Activated T-cell treated with anti-CD3 and anti-CD28 coated beads, Interleukin-2, amount 50 U/mL, for 1 hour (primary cell): ENCODE data around the gene PTGES3L.
A peak's percentile ranks its signal among the peaks of the same experiment; 100 is the strongest.
"Not testable (repeated sequence)": the region's sequence is repeated elsewhere in the genome, so short reads cannot be mapped to it uniquely, and the experiment has no call there.

Experiments used
- DNase-seq: peaks from one replicate; pipeline ENCODE4 v3.0.0-alpha.2; 2020

Gene PTGES3L

DNA sequence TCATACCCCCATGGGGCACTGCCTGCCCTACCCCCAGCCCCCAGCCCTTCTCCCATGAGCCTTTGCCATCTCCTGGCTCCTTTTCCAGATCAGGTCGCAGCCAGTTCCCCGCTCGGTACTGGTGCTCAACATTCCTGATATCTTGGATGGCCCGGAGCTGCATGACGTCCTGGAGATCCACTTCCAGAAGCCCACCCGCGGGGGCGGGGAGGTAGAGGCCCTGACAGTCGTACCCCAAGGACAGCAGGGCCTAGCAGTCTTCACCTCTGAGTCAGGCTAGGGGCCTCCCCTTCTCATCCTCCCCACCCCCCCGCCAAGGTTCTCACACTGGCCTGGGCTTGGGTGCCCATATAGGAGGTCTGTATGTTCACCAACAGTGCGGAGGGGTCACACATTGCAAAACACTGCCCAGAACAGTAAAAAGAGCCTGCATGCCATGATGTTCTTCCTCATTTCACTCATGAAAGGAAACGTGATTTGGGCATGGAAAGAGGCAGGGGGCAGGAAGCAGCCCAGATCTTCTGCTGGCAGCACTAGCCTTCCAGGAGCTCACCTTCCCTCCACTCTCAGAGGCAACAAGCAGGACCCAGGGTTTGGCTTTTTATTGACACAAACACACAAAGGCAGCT, 34.3 kb upstream of the PTGES3L start:
- DNase-seq = no peak

GRCh38 chr17:43013296-43013695, 33.4 kb upstream of the PTGES3L start:
- no peak for DNase-seq

DNA sequence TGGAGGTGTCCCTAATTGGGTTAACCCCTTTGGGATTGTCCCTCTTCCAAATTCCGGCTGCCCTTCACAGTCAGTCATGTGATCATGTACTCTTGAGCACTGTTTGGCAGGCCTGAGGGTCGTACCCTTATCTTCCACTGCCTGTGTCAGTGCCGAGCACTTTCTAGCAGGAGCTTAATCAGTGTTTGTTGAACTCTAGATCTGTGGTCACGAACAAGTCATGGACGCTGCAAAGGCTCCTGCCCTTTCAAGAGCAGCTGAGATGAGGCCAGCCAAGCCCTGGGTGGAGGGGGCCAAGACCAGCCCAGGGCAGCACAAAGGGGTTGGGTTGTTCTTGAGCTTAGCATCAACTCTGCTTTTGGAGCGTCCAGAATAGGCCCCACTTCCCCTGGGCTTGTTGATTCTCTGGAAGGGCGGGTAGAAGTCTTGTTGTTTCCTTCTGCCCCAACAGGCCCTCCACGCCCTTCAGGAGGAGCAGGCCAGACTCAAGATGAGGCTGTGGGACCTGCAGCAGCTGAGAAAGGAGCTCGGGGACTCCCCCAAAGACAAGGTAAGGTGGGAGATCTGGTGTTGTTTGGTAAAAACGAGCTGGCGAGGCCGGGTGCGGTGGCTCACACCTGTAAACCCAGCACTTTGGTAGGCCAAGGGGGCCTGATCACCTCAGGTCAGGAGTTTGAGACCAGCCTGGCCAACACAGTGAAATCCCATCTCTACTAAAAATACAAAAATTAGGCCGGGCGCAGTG, 32.0 kb upstream of the PTGES3L start:
- DNase-seq = no peak

DNA sequence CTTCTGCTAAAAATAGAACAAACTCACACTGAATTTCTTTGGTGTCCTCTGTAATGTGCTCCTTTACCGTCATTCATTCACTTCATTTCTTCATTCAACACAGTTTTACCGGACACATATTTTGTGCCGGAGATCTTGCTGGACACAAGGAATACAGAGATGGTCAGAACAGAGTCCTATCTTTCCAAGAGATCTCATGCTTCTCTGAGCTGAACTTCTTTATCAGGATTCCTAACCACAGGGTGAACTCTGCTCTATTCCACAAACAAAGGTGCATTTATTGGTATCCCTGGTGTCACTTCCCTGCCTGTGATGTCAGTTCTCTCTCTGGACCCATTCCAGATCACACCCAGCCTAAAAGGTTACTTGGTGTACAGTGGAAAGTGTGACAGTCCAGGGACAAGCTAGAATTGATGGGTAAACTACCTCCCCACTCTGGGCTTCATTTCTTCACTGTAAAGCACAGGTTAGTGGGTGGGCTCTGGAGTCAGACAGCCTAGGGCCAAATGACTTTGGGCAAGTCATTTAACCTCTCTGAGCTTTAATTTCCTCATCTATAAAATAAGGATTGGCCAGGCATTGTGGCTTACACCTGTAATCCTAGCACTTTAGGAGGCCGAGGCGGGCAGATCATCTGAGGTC, 30.9 kb upstream of the PTGES3L start:
- DNase-seq = no peak

- DNase-seq = peak; percentile 83
Observed at GRCh38 chr17:43006639-43007551, 27.0 kb upstream of the PTGES3L start, which contains the start of gene IFI35. IFI35 (plus strand) TSS chr17:43006784; CDS start chr17:43006948, 164 bp downstream.

DNA sequence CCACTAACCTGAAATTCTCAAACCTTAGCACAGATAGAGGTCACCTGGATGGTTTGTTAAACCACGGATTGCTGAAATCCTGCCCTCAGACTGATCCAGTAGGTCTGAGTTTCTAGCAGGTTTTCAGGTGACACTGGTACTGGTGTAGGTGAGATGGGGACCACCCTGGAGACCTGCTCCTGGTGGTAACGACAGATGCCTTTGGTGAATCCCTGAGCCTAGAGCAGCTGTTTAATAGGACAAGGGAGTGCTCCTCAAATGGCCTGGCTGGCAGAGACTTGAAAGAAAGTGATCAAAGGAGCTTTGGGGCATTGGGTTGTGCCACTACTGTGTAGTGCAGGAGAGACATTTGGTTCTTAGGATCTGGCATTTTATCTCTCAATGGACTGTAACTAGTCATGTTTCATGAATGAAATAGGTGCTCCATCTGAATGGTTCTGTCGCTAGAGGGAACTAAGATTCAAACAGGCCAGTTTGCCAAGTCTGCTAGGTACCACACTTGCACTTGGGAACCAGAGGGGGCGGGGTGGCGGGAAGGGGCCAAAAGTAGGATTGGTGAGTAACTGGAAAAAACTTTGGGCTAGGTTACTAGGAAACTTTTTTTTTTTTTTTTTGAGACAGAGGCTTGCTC, 23.8 kb upstream of the PTGES3L start:
- no peak for DNase-seq

GRCh38 chr17:43000894-43001293, 21.0 kb upstream of the PTGES3L start:
- DNase-seq = not testable (repeated sequence)

GRCh38 chr17:42999003-42999525, 19.2 kb upstream of the PTGES3L start:
- no peak for DNase-seq

DNA sequence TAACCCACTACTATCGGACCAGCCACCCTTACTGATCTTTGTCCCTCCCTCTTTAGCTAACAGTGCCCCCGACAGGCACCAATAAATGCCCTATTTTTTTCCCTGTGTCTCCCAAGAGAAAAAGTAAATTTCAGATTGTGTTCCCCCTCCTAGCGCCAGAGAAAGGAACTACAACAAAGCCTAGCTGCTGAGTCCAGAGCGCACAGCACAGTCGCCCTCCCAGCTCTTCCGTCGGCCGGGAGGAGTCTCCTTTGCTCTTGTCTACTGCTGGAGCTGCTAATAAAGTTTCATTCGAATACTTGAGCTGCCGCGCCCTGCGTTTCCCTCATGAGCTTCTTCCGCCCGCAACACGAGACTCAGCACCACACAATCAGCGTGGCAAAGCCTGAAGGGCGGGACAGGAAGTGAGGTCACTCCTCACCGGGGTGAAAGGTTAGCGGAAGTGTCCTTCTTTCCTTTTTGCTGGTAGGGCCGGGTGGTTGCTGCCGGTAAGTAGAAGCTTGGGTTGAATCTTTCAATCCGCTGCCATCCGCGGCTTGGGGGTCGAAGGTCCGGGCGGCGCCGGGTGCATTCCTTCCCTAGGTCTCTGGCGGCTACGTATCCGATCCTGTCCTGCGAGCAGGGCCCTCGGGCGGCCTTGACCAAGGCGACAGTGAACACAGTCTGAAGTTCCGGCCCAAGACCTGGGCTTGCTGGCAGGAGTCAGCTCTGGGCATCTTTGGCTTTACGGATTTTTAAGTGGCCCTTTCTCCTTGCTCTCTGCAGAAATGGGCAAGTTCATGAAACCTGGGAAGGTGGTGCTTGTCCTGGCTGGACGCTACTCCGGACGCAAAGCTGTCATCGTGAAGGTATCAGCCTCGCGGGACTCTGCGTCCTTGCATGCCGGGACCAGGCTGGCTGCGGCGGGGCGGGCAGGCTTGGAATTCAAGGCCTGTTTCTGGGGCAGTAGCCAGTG, 18.4 kb upstream of the PTGES3L start, which contains the start of gene RPL27:
RPL27 (plus strand) TSS at position 436 of the 955 bp plus-strand sequence; CDS start at position 768, 332 bp downstream.
- DNase-seq = peak; percentile 98

GRCh38 chr17:42997390-42997983, 17.6 kb upstream of the PTGES3L start:
- no peak for DNase-seq

DNA sequence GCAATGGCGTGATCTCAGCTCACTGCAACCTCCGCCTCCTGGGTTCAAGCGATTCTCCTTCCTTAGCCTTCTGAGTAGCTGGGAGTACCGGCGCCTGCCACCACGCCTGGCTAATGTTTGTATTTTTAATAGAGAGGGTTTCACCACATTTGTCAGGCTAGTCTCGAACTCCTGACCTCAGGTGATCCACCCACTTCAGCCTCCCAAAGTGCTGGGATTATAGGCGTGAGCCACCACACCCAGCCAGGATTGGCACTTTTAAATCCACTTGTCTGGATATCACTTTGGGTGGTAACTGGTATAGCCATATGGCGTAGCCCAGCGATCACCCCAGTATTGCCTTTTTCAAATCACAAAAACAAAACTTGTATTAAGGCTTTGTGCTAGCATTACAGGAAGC, 14.0 kb upstream of the PTGES3L start:
- DNase-seq = not testable (repeated sequence)

DNA sequence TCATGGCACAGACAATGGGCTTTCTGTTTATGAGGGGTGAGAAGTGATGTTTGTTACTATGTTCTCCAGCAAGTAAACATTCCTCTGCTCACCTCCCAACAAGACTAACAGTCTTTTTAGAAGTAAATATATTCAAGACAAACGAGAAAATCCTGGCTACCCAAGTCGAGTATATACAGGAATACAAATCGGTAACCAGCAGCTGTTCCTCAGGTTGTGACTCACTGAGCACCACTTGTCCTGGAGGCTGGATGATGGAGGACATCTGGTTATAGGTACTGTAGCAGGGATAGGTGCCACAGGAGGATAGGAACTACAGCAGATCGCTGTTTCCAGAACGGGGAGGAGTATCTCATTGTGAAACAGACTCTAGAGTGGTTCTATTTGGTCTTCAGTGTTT, 13.0 kb upstream of the PTGES3L start:
- no peak for DNase-seq

DNA sequence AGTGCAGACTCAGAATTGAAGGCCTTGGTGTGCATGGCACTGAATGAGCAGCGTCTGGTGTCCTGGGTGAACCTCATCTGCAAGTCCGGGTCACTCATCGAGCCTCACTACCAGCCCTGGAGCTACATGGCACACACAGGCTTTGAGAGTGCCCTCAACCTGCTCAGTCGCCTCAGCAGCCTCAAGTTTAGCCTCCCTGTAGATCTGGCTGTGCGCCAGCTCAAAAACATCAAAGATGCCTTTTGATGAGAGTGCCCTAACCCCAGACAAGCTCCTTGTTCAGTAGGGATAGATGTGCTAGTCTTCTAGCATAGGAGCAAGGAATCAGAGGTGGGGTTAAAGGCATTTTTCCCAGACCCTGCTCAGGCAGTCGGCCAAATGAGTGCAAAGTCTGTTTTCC, 11.6 kb upstream of the PTGES3L start:
- no peak for DNase-seq

GRCh38 chr17:42989726-42990652, 10.1 kb upstream of the PTGES3L start:
- DNase-seq = no peak

GRCh38 chr17:42989141-42989540, 9.3 kb upstream of the PTGES3L start:
- DNase-seq = no peak

DNA sequence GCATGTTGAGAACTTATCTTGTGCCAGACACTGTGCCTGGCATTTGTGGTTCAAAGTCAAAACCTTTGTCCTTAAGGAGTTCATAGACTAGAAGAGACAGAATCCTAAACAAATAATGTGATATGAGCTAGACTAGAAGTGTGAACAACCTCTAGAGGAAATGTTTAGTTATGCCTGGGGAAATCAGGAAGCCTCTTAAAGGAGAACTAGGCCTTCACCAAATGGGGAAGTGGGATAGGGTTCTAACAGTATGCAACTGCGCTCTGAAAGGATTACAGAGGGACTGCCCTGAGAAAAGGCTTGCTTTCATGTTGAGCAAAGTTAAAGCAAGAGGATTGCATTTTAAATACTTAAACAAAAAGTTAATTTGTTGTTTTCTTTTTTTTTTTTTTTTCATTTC, 5.3 kb upstream of the PTGES3L start:
- DNase-seq = no peak

- no peak for DNase-seq
Observed at GRCh38 chr17:42982266-42982665, 2.4 kb upstream of the PTGES3L start.

- DNase-seq = peak; percentile 62
Observed at GRCh38 chr17:42980766-42981397, 1.0 kb upstream of the PTGES3L start.

- peak; percentile 91 for DNase-seq
Observed at GRCh38 chr17:42980274-42980765, 440 bp upstream of the PTGES3L start, which contains the start of gene RUNDC1. RUNDC1 (plus strand) TSS chr17:42980565; CDS start chr17:42980577, 12 bp downstream.
